GM21360 (cell line): ENCODE measurements around the gene DUSP6.

Experiments used
- ATAC-seq: cut with Tn5 transposase; IDR thresholded peaks from one replicate; pipeline ENCODE4 v1.9.1; 2021; ENCODE audit warnings: mild to moderate bottlenecking, moderate library complexity; ENCODE audit not compliant: unreplicated experiment

Gene DUSP6, protein sequence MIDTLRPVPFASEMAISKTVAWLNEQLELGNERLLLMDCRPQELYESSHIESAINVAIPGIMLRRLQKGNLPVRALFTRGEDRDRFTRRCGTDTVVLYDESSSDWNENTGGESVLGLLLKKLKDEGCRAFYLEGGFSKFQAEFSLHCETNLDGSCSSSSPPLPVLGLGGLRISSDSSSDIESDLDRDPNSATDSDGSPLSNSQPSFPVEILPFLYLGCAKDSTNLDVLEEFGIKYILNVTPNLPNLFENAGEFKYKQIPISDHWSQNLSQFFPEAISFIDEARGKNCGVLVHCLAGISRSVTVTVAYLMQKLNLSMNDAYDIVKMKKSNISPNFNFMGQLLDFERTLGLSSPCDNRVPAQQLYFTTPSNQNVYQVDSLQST

DNA sequence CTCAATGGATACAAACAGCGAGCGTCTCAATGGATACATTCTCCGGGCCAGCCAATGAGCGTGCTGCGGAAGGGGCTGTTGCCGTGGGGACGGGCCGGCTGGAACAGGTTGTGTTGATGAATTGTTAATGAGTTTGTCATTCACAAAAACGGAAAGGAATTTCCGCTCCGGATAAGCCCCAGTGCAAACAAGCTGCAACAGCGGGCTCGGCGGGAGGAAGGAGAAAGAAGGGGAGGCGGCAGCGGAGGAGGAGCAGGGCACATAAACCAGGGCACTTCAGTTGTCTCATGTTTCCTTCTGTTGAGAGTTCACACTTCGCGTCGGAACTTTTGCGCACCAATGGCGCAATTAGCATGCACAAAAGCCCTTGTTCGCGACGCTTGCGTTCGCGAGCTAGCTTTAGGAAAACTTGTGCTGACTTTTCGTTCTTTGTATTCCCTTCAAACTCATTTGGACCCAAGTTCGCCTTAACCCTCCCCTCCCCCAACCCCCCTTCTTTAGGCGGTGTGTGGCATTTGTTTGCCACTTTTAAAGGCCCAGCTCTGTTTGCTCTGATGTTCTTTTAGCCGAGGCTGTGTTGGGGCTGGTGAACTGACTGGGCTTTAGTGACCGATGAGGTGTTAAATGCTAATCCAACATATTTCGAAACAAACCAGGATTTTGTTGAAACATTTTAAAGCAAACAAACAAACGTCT, at the start of gene DUSP6:
DUSP6 (minus strand) TSS at position 10 of the 696 bp plus-strand sequence. CDS start 462 bp downstream, outside the sequence.
- peak; percentile 51 for ATAC-seq

DNA sequence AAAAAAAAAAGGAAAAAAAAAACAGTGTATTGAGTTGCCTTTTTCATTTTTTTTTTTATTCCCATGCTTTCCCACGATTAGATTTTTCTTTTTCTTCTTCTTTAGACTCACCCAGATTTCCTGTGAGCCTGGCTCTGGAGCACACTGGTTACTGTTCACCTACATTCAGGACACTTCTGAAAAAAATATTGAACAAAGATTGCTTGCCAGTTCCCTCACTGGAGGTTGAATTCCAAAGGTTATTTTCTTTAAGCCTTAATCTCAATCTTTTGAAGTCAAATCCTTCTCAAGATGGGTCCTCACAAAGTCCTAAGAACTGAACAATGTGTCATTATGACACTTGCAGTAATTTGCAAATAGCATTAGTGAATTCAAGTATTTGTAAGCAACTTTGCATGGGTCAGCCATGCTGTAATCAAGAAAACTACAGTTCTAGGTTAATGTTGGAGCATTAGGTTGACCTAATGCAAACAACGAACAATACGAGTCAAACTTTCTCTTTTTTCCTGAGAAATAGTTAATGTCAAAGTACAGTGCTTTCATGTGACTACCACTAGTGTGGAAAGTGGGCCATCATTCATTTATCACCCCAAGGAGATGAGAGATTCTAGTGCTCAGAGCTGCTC, 49.2 kb upstream of the DUSP6 start:
- no peak for ATAC-seq

DNA sequence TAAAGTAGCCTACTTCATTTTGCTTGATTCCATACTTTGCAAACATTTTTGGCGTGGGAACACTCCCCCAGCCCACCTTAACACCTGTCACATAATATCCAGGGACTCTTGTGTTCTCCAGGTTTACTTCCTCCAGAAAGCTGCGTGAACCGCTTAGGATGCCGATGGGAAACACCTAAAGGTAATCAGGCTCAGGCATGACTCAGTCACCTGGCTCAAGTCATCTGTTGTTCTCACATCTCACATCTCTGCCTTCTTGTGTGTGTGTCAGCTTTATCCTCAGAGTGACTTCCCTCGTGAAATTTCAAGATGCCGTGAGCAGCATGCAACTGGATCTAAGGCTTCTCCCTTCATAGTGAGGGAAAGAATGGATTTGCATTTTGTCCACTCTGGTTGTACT, 48.1 kb upstream of the DUSP6 start:
- ATAC-seq = no peak

DNA sequence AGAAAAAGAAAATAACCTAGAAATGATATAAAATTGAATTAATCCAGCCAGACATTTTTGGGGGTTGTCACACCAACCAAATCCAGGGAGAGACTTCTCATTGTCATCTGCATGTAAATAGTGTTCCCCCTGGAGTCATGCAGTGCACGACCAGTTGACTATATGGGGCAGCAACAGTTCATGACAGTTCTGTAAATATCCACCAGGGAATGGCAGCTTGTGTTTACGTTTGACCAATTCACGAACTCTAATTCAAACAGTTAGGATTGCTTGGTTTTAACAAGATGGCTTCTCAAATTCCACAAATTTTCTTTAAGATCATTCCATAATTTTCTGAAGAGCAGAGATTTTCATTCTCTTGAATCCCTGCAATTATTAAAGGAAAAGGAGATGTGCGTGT, 43.4 kb upstream of the DUSP6 start:
- ATAC-seq = no peak

DNA sequence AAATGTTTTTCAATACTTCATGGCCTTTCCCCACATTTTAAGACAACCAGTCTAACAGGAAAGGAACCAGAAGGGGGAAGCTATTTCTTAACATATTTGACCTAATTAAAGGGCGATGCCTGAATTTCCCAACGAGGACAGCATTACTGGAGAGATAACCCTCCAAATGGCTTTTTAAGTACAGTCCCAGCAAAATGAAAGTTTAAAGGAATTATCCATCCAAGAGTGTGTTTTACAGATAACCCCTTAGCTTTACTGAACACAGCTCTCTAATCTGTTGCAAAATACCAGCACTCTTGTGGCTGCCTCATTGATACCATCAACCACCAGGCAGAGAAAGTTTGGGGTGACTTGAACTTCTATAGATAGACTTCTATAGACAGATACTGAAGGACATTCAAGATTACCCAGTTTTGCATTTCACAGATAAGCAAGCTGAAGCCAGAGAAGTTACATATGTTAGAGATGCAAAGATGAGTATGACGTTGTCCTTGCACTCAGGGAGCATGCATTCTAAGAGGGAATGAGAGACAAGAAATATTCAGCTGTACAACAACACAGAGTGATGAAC, 41.3 kb upstream of the DUSP6 start:
- no peak for ATAC-seq

DNA sequence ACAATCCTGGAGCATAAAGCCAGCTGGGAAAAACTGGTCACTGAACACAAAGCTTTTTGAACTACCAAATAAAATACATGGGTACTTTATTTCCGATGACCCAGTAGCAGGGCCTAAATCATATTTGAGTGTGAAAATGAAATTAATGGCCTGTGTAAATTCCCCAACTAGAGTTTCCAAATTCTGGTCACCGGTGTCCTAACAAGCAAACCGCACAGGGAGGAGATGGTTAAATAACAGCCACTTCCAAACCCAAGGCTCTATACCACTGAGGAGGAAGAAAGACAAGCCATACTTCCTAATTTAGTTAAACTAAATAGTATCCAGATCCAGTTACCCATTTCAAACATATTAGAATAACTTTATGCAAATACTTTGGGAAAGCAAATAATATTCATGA, 40.1 kb upstream of the DUSP6 start:
- ATAC-seq = no peak

DNA sequence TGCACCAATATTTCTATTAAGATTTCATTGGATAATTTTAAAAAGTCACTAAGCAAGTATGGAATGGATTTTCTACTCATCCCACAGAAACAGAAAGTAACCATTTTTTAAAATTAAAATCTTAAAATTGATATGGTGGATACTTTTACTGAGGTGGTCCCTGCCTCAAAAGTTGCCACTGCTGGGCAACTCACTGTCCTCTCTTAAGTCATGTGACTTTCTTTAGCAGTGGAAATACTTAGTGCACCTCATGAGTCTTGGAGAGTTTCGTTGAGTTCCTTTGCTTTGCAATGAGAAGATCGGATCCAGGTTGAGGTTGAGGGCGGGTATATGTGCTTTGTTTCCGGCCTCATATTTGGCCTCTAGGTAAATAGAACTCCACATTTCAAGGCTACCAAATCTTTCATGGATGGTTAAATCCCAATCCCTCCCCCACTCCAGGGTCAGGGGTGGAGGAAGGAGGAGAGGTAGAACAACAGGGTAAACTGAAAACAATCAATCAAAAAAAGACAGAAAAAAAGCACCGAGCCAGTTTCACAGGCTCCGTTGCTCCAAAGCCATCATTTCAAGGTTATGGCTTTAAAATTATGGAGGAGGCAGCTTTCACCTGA, 39.5 kb upstream of the DUSP6 start:
- no peak for ATAC-seq

DNA sequence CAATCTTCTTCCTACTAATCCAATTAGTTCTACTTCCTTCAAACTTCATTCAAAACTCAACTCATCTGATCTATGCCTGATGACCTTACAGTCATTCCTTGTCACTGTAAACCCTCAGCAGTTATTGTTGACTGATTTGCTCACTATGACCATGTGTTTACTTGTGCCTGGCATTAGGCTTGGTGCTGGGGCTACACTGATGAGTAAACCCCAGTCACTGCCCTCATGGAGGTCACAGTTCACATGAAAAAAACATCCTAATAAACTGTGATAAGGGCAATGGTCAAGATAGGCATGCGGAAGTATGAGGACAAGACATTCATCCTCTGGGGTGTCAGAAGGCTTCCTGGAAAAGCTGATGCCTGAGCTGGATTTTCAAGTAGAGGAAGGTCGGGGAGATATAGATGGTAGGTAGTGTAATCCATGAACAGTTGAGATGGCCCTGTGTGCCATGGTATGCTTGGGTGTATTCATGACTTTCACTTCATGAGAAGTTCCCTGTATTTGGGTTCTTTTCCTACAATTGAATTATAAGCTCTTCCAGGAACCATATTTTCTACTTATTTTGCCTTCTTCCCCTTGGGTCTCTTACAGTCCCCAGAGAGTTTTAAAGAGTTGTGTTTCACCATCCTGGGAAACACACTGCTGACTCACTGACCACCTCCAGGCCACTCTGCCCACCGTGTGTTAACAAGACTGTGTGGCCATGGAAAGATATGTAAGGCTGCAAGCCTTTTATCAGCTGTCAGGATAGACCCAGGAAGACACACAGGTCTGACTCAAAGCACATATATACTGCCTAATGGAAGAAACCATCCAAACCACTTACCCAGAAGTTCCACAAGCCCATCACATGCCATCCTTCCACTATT, 38.7 kb upstream of the DUSP6 start:
- ATAC-seq = no peak

DNA sequence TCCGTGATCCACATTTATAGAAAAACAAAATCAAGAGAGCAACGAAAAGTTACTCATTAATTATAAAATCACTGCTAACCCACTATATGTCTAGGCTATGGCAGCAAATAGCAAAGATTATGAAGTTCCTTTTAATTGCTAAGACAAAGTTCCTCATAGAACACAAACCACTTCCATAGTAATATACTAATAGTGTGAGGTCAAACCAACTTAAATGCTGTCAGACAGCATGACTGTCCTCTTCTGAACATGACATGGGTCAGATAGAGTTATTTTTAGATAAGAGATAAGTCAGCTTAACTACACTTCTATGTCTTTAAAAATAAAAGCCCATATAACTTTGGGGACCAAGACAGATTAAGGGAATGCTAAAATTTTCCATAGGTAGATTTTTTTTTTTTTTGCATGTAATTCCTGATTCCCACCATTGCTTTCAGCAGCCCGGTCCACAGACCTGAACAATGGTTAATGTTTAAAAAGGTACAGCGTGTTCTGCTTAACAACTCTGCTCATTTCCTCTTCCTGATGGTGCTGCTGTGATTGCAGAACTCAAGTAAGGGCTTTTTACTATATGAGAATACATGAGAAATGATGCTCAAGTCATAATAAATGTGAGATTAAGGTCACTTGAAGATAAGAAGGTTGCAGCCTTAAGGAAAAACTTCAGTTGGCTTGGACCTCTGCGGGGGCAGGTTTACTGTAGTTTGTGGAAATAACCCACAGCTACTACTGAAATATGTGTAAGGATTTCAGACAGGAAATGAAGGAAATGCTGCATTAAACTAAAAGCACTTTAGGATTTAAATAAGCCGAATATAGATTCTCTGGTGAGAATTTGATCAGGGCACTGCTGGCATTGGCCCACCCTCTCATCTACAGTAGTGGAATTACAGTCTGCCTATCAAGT, 37.7 kb upstream of the DUSP6 start:
- no peak for ATAC-seq

DNA sequence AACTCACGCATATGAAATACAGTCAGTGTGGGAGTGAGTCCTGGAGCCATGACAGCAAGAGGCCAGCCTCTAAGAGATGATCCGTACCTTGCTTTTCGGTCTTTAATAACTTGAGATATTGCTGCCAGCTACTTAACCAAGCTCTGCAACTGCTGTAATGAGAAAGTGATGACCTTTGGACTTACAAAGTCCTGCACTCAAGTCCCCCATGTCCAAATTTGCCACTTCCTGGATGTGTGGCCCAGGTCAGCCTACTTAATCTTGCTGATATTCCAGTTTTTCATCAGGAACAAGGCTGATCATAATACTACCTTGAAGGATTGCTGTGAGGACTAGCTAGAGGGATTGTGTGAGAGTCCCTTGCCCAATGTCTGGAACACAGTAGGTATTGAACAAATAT, 33.8 kb upstream of the DUSP6 start:
- ATAC-seq = no peak

DNA sequence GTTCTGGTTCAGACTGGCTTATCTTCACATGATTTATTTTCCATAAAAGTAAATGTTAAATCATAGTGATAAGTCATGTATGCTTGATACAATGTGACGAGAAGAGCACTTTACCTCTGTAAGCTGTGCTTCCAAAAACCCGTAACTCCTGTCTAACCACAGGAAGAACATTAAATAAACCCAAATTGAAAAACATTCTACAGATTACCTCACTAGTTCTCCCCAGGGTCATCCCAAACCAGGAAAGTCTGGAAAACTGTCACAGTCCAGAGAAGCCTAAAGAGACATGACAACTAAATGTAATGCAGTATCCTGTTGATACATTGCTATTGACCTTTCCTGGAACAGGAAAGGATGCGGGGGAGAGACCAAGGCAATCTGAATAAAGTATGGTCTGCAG, 32.5 kb upstream of the DUSP6 start:
- ATAC-seq = no peak

DNA sequence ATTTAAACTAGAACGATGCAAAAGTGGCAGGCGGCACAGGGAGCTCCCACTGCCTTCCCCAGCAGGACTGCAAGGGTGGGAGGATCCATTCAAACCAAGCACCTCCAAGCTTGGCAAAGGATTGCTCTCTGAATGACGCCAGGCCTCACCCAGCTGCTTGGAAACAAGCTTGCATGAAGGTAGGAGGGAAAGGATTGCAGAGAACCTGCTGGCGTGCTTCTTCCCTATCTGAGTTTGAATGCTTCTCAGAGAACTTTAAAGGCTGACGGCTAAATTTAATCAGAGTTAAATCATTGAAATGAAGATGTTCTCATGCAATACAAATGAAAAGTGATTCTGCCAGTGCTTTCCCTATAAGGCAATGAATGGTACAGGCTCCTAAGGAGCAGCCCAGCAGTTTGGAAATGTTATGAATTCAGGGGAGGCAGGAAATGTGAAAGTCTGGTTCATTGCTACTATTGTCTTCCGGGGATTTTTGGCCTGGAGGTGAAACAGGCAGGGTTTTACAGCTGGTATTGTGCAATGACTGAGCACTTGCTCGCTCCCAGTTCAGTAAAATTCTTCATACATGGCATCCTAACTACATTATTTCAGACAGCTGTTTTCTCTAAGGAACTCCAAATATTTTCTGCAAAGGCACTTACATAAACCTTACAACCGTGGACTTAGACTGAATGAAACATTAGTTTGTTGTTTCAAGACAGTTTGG, 31.9 kb upstream of the DUSP6 start:
- ATAC-seq = no peak

DNA sequence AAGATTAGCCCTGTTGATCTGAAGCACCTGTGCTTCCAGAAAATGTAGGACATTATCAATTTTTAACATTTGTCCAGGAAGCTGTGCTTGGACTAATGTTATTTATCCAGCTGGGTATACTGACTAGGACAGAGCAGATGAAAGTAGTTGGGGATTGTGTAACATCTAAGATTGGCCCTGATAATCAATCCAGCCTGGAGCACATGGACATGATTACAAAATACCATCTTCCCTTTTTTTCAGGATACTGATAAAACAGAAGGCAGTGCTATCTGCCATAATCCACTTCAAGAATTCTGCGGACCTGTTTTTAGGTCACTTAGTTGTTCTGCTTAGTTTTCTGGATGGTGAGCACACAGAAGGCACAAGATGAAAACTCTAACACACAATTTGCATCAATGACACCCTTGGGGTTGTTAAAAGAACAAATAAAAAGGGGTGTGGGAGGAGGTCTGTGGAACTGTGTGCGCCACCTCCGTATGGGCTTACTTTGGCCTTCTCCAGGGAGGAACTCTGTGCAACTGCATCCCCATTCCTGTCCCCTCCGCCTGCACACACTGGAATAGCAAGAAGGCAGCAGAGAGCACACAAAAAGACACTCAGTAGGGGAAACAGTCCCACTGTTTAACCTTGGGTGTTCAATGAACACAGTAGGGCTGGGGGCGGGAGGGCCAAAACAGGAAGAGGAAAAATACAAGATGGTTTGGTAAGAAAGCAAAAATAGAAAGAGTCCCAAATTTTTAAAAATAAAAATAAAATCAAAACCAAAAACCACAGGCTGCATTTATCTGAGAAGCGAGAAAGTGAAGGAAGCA, 31.1 kb upstream of the DUSP6 start:
- ATAC-seq = no peak

DNA sequence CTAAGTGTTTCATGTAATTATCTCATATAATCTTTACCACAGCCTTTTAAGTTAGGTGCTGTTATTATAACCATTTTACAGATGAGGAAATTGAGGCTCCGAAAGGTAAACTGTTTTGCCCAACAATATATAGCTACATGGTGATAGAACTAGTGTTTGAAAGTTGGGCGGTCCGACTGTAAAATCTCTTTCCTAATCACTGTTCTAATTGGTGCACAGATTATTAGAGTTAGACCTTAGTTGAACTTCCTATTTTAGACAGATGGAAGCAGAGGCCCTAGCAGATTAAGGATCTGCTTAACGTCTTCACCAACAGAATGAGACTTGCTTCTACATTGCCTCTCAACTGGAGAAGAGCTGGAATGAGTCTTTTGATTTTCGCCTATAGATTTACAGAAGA, 30.0 kb upstream of the DUSP6 start:
- ATAC-seq = no peak

DNA sequence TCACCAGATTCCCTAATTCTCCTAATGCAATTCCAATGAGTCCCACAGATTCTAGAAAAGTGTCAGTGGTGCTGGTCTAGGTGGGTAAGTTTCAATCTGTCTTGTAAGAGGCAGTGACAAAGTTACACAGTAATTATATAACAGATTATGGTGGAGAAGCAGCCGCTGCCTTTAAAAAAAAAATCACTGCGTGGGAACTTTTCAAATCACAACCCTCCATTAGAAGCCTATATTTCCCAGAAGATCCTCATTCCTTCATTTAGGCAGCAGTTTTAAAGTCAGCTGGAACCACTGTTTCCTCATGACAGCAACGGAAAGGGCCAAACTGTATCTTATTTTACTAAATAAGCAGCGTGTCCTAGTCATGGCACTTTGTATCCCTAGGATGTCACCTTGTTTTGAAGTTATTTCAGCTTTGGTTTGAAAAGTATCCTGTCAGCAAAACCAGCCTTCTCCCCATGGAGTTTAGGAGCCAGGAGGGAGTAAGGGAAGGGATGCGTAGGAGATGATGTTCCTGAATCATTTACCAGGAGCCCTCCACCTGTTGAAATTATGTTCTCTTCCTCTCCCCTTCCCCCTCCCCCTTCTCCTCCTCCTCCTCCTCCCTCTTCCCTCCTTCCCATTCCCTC, 27.7 kb upstream of the DUSP6 start:
- ATAC-seq = no peak

DNA sequence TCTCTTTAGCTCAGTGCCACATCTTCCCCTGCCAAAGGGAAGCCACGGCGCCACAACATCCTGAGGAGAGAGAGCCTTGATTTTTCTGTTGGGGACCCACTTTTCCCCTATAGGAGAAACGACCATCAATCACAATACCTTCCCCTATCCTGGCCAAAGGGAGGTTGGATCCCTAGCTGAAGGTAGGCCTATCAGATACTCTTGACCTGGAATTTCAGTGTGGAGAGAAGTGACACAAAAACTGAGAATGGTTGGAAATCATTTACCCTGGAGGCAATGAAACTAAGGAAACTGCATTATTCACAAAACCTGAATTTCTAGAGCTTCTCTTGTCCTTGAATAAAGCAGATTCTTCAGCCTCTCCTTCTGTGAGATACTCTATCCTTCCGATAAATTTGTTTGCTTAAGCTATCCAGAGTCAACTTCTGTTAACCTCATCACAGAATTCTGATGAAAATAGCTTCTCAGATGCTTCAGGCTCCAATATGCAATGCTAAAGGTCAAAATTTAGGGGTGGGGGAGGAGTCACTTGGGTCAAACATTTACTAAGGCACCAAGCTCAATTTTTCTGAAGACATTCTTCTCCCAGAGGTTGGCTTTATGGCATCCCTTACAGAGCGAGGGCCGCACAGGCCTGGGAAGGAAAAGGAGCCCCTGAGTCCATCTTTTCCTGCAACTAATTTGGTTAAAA, 27.0 kb upstream of the DUSP6 start:
- ATAC-seq = no peak

DNA sequence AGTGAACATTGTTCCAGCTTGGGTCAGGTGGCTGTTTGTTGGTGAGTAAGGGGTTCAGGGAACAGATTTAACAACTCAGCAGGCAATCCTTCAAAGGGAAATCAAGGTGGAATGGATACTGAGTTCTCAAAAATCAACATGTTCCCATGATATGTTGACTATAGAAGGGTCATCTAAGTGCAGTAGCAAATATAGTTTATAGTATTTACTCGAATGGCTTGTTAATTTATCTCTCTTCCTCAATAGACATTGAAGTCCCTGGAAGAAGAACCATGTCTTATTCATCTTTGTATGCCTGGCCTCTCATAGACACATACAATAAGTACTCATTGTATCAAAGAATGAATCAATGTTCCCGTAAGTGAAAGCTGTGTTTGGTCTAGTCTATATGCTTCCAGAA, 24.5 kb upstream of the DUSP6 start:
- no peak for ATAC-seq
